Panc1 (cell line): ENCODE measurements around the gene CCDC107. TPM values are rescaled to one million over a fixed set of nuclear protein-coding genes. Genes with fewer than 3 reads are reported as not detected.
"Not testable (repeated sequence)": the region's sequence is repeated elsewhere in the genome, so short reads cannot be mapped to it uniquely, and the experiment has no call there.

Experiments
- ATAC-seq: fragments of 200-7000 bp; cut with Tn5 transposase; 2 replicates; pipeline ENCODE4 v1.9.1; 2020; ENCODE audit warnings: mild to moderate bottlenecking, moderate library complexity
- BruUV-seq: library from RNA; stranded (reverse); fragments of 400-500 nt; replicated peaks from 2 replicates; lab custom pipeline; 2021; lab: Mats Ljungman, UMichigan
- CTCF ChIA-PET: fragments of 300-600 bp; sonication (Branson Sonifier 250); formaldehyde crosslinking; loops from one replicate; lab custom pipeline; 2022; ENCODE audit warnings: antibody characterized with exemption; lab: Charles Lee
- POLR2A ChIA-PET: fragments of 300-600 bp; sonication (Branson Sonifier 250); formaldehyde crosslinking; loops from one replicate; lab custom pipeline; 2022; ENCODE audit warnings: antibody characterized with exemption; lab: Charles Lee
- DNase-seq: peaks from one replicate; pipeline ENCODE4 v3.0.0-alpha.2; 2010; ENCODE audit warnings: low read depth, low spot score
- H3K27ac ChIP-seq: 2 replicates; pipeline ENCODE4 v1.5.1; 2011; ENCODE audit warnings: mild to moderate bottlenecking, low read length, inconsistent platforms
- H3K27me3 ChIP-seq: fragments of 200-500 bp; sonication (Bioruptor generic); 2 replicates; pipeline ENCODE4 v1.6.0; 2014; ENCODE audit warnings: low read length, inconsistent platforms; ENCODE audit not compliant: control insufficient read depth, insufficient read depth
- H3K36me3 ChIP-seq: fragments of 200-500 bp; sonication (Bioruptor generic); 2 replicates; pipeline ENCODE4 v1.5.1; 2014; ENCODE audit warnings: inconsistent platforms, mild to moderate bottlenecking, low read length, moderate library complexity; ENCODE audit not compliant: control insufficient read depth, insufficient read depth
- H3K4me1 ChIP-seq: 2 replicates; pipeline ENCODE4 v1.5.1; 2011; ENCODE audit warnings: inconsistent platforms, mild to moderate bottlenecking, low read length, moderate library complexity; ENCODE audit not compliant: control insufficient read depth, insufficient read depth
- H3K4me3 ChIP-seq, 2 experiments: 2 replicates each; pipeline ENCODE4 v1.5.1; 2011 to 2012; ENCODE audit warnings: low read depth in 2 of 2, low read length in 2 of 2, mild to moderate bottlenecking in 2 of 2, inconsistent platforms in 1 of 2, moderate library complexity in 1 of 2
- H3K9me3 ChIP-seq: fragments of 200-500 bp; sonication (Bioruptor generic); 2 replicates; pipeline ENCODE4 v1.5.1; 2014; ENCODE audit warnings: low read depth, mild to moderate bottlenecking, inconsistent platforms, low read length, moderate library complexity; ENCODE audit not compliant: control insufficient read depth, insufficient read depth
- CTCF ChIP-seq: fragments of 450-650 bp; IDR thresholded peaks from 2 replicates; pipeline ENCODE4 v1.5.1; 2017; ENCODE audit warnings: mild to moderate bottlenecking
- POLR2AphosphoS5 ChIP-seq: IDR thresholded peaks from 2 replicates; pipeline ENCODE4 v1.6.1; 2012; ENCODE audit warnings: mild to moderate bottlenecking, low read depth, low read length, moderate library complexity
- REST ChIP-seq, 2 experiments: IDR thresholded peaks; 2 replicates each; pipeline ENCODE4 v1.6.1; 2011 to 2012; ENCODE audit warnings: low read depth in 2 of 2, control low read depth in 1 of 2, low read length in 1 of 2, mild to moderate bottlenecking in 1 of 2, moderate library complexity in 1 of 2; ENCODE audit not compliant: insufficient read depth in 1 of 2
- SIN3A ChIP-seq: IDR thresholded peaks from 2 replicates; pipeline ENCODE4 v1.6.1; 2012; ENCODE audit warnings: low read depth, mild to moderate bottlenecking, low read length, moderate library complexity, borderline replicate concordance; ENCODE audit not compliant: insufficient read depth
- TCF7L2 ChIP-seq: IDR thresholded peaks from 2 replicates; pipeline ENCODE4 v1.6.1; 2011; ENCODE audit warnings: mild to moderate bottlenecking, low read depth, low read length, inconsistent platforms
- in situ Hi-C: cut with HindIII; loops from 2 replicates; pipeline ENCODE4 v1.10.0; 2016; ENCODE audit warnings: low sequenced_read_pairs, low pct_unique_long_range_greater_than_20kb
- intact Hi-C: fragments of 100-400 bp; cut with micrococcal nuclease; formaldehyde crosslinking; loops from one replicate; pipeline ENCODE4 v1.10.0; 2022; ENCODE audit not compliant: unreplicated experiment
- total RNA-seq: library from RNA; stranded (reverse); gene quantifications from one replicate; pipeline ENCODE4 v1.2.1, GENCODE V29; 2021; ENCODE audit not compliant: unreplicated experiment

CCDC107 gene
- total RNA-seq, 1 experiment from 2014 or later: 39.9 TPM

GRCh38 chr9:35609820-35610163 is 48.3 kb upstream of the CCDC107 start:
- in situ Hi-C loops: no loop called here
- DNase-seq: no peak
- CTCF ChIA-PET: interaction anchor here (0.6 kb wide), 1 partner anchor 478 kb away, joined by 3 read pairs; no protein-coding TSS in a partner anchor
- Histone ChIP-seq H3K27ac (no peak overlapping the region), H3K9me3 (no peaks in the 10 kb centered on the region), H3K27me3 (no peaks in the 10 kb centered on the region; the same call in 1 of the 2 replicates), H3K4me1 (peaks cover 9% of the 10 kb centered on the region), H3K4me3 (no peak overlapping the region), H3K36me3 (no peaks in the 10 kb centered on the region; the same call in 1 of the 2 replicates)
- POLR2A ChIA-PET: no interaction called here
- intact Hi-C loops: loop anchor here (10.0 kb wide), 1 partner anchor 95 kb away; no protein-coding TSS in a partner anchor
- BruUV-seq: no TSS peak
- no peak for TF ChIP-seq TCF7L2
- no peak for ATAC-seq

- ChIA-PET CTCF (interaction anchor here (0.6 to 1.4 kb wide), 10 partner anchors 15 to 218 kb away, joined by 3 to 14 read pairs (median 4); partner anchors contain the start of genes CCDC107, RMRP and TMEM8B), POLR2A (interaction anchor here (0.6 kb wide), 1 partner anchor 67 kb away, joined by 7 read pairs; no protein-coding TSS in a partner anchor)
- ATAC-seq (peak; percentile 84), DNase-seq (peak; percentile 18)
- TF ChIP-seq TCF7L2 (no peak), REST (IDR thresholded peaks at IDR 0.05; ENCODE audit: insufficient read depth in 1 of 2, low read depth in 2 of 2, low read length in 1 of 2) (no peak), POLR2AphosphoS5 (no peak), SIN3A (no peak), CTCF (no peak)
- no peaks in the 10 kb centered on the region; the same call in 1 of the 2 replicates for H3K36me3 ChIP-seq
- intact Hi-C loops: no loop called here
- H3K27me3 ChIP-seq: no peaks in the 10 kb centered on the region; the same call in 1 of the 2 replicates
- no peak overlapping the region for H3K4me3 ChIP-seq
- in situ Hi-C loops: no loop called here
- no peak overlapping the region for H3K27ac ChIP-seq
- peaks cover 6% of the 10 kb centered on the region for H3K4me1 ChIP-seq
- no peaks in the 10 kb centered on the region for H3K9me3 ChIP-seq
- BruUV-seq: no TSS peak
These were observed 46.8 kb upstream of the CCDC107 start for GRCh38 chr9:35611230-35611797.

GRCh38 chr9:35612066-35612465 is 46.0 kb upstream of the CCDC107 start:
- POLR2A ChIA-PET, in situ Hi-C loops, ATAC-seq, H3K4me3 ChIP-seq, BruUV-seq, H3K27ac ChIP-seq, intact Hi-C loops, H3K36me3 ChIP-seq, H3K4me1 ChIP-seq, H3K27me3 ChIP-seq, DNase-seq, H3K9me3 ChIP-seq: not testable (repeated sequence)
- CTCF ChIA-PET: interaction anchor here (0.9 to 1.4 kb wide), 3 partner anchors 8 to 43 kb away, joined by 3 read pairs; no protein-coding TSS in a partner anchor
